NCI-H82 treated with DMSO at 0.1 percent for 48 hours (cell line): ENCODE data around the gene PROKR1.
"Not testable (repeated sequence)": the region's sequence is repeated elsewhere in the genome, so short reads cannot be mapped to it uniquely, and the experiment has no call there.

ENCODE experiments used
- DNase-seq: peaks from one replicate; lab custom pipeline; 2025; ENCODE audit not compliant: unreplicated experiment; lab: John Stamatoyannopoulos, UW

PROKR1 gene

GRCh38 chr2:68643011-68643873, at the start of gene PROKR1:
TSS of gene PROKR1 (plus strand) at chr2:68643579. CDS start at chr2:68645822, 2,243 bp downstream.
- DNase-seq = no peak

- no peak for DNase-seq
These were observed 49.3 kb upstream of the PROKR1 start for GRCh38 chr2:68594041-68594440.

- DNase-seq = peak; percentile 34
These were observed 48.5 kb upstream of the PROKR1 start for GRCh38 chr2:68594674-68595492.

- DNase-seq = not testable (repeated sequence)
These were observed 47.9 kb upstream of the PROKR1 start for GRCh38 chr2:68595493-68595785.

GRCh38 chr2:68600495-68600894, 42.9 kb upstream of the PROKR1 start:
- not testable (repeated sequence) for DNase-seq

- no peak for DNase-seq
These were observed 40.3 kb upstream of the PROKR1 start for GRCh38 chr2:68603059-68603458.

GRCh38 chr2:68604077-68604476, 39.3 kb upstream of the PROKR1 start:
- no peak for DNase-seq

- DNase-seq = no peak
These were observed 37.4 kb upstream of the PROKR1 start for GRCh38 chr2:68605939-68606338.

- DNase-seq = no peak
These were observed 36.6 kb upstream of the PROKR1 start for GRCh38 chr2:68606759-68607158.

- no peak for DNase-seq
These were observed 35.5 kb upstream of the PROKR1 start for GRCh38 chr2:68607837-68608236.

GRCh38 chr2:68612765-68613519, 30.4 kb upstream of the PROKR1 start:
- DNase-seq = no peak

GRCh38 chr2:68620772-68621171, 22.6 kb upstream of the PROKR1 start:
- no peak for DNase-seq

GRCh38 chr2:68623820-68624219, 19.6 kb upstream of the PROKR1 start:
- no peak for DNase-seq

- no peak for DNase-seq
These were observed 15.8 kb upstream of the PROKR1 start for GRCh38 chr2:68627615-68628014.

GRCh38 chr2:68632021-68632420, 11.4 kb upstream of the PROKR1 start:
- DNase-seq = no peak

- peak; percentile 99 for DNase-seq
These were observed 6.3 kb upstream of the PROKR1 start for GRCh38 chr2:68637047-68637446.

GRCh38 chr2:68643874-68644485, 601 bp downstream of the PROKR1 start:
- no peak for DNase-seq

GRCh38 chr2:68645523-68645922, 2.1 kb downstream of the PROKR1 start:
- DNase-seq = no peak

- DNase-seq = no peak
These were observed 2.9 kb downstream of the PROKR1 start for GRCh38 chr2:68646303-68646702.

GRCh38 chr2:68650645-68651044, 7.3 kb downstream of the PROKR1 start:
- no peak for DNase-seq

- no peak for DNase-seq
These were observed 9.7 kb downstream of the PROKR1 start for GRCh38 chr2:68653034-68653433.
